Islet precursor cell (in vitro differentiated cells): ENCODE measurements around the gene ALG14.
"Not testable (repeated sequence)": the region's sequence is repeated elsewhere in the genome, so short reads cannot be mapped to it uniquely, and the experiment has no call there.

ENCODE experiments used
- DNase-seq: peaks from one replicate; pipeline ENCODE4 v3.0.0-alpha.2; 2018

ALG14 gene

GRCh38 chr1:95041491-95042165, 31.1 kb downstream of the ALG14 start:
- peak; percentile 75 for DNase-seq

DNA sequence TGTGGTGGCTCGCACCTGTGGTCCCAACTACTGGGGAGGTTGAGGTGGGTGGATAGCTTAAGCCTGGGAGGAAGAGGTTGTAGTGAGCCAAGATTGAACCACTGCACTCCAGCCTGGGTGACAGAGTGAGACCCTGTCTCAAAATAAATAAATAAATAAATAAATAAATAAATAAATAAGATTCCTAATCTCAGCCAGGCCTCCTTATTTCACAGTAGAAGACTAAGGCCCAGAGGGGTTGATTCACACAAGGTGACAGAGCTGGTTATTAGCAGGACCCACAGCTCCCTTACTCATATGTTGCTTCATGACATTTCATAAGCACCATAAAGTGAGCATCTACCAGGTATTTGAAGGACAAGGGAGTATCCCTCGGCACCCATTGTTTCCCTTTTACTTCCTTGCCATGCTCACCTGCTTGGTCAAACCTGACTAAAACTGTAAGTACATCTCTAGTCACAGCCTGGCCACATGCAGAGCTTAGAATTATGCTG, 32.7 kb downstream of the ALG14 start:
- no peak for DNase-seq

- DNase-seq: peak; percentile 85
These were observed 33.3 kb downstream of the ALG14 start for GRCh38 chr1:95039360-95040031.

- no peak for DNase-seq
These were observed 37.2 kb downstream of the ALG14 start for GRCh38 chr1:95035536-95035935.

- DNase-seq: no peak
These were observed 38.2 kb downstream of the ALG14 start for GRCh38 chr1:95034506-95034905.

GRCh38 chr1:95033843-95034242, 38.9 kb downstream of the ALG14 start:
- DNase-seq: no peak

DNA sequence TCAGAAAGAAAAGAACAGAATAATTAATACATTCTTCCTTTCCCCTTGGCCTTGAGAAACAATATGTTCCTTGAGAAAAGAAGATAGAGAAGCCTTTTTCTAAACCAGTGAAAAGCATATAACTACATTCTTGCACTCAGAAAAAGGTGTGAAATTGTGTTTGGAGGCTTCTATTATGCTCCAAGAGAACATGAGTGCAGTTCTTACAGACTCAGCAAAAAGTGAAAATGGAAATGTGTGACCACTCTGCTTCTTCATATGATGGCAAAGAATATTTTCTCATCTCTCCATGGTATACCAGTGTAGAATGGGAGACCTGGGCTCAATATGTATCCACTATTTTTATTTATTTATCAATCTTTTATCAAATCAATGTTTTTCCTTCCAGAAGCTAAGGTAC, 43.2 kb downstream of the ALG14 start:
- no peak for DNase-seq

DNA sequence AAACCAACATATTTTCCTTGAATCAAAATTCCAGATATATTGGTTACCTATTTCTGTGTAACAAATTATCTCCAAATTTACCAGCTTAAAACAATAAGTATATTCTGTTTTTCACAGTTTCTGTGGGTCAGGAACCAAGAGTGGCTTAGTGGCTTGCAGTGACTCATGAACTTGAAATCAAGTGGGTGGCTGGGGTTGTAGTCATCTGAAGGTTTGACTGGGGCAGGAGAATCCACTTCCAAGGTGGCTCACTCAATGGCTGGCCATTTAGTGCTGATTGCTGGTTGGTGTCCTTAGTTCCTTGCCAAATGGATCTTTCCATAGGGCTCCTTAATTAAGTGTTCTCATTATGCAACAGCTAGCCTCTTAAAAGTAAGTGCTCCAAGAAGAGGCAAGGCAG, 43.8 kb downstream of the ALG14 start:
- no peak for DNase-seq

- DNase-seq: no peak
These were observed 45.7 kb downstream of the ALG14 start for GRCh38 chr1:95027046-95027445.

- no peak for DNase-seq
These were observed 49.2 kb downstream of the ALG14 start for GRCh38 chr1:95023399-95024043.

DNA sequence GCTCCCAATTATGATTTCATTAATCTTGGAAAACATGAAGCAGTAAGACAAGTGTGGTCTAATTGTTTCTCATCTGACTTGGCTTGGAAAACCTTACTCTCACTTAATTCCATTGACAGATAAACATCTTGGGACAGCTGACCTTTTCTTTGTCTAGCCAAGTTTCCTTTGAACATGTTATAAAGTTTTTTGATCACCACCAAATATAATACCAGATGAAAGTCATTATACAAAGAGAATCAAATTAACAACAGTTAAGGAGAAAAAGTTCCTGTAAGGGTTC, 50.2 kb downstream of the ALG14 start:
- DNase-seq: no peak

- DNase-seq: no peak
These were observed 50.7 kb downstream of the ALG14 start for GRCh38 chr1:95021805-95022643.

GRCh38 chr1:95021119-95021518, 51.6 kb downstream of the ALG14 start:
- no peak for DNase-seq

- not testable (repeated sequence) for DNase-seq
These were observed 53.3 kb downstream of the ALG14 start for GRCh38 chr1:95019466-95019865.

DNA sequence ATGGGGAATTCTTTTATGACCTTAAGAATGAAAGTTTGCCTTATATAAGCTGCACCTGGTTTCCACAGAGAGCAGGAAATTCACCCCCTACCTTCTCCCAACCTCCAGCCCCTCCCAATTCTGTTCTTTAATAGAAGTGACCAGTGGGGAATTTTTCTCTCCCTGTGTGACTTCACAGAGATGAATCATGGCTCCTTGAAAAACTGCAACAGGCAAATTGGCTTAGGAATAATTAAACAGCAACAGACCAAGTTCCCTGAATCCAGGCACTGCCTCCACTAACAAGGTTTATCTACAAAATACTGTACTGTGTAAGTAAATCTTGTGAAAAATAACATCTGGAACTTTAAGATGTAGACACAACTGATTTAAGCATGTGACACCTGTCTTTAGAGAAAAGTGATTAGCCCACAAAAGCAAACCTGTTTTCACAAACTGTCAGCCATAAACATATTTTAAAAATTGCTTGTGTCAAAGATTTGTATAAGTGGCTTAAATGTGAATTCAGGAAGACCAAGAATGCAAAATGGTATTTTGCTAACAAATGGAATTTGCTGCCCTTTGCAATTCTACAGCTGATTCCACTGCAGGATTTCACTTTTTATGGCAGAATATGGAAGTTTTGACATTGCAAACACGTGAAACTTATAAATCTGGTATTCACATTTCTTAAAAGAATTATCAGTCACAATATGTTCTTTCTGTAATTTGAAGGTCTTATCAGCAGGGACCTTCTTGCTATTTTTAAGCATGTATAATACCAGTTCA, 54.0 kb downstream of the ALG14 start:
- no peak for DNase-seq

DNA sequence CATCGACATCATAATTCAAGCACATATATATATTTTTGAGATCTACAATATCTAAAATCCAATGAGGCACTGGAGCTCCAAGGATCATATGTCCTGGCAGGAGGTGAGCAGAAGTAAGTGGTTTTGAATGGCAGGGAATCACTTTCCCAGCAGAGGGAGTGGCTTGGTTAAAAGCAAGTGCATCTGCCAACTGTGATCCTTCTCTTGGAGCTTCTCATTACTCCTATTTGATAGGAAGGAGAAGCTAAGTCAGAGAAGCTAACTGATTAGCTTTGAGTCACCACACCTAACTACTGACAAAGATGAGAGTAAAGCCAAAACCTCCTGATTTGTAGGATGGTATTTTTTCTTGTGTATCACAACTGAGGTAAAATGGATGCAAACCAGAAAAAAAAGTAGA, 55.0 kb downstream of the ALG14 start:
- DNase-seq: no peak

DNA sequence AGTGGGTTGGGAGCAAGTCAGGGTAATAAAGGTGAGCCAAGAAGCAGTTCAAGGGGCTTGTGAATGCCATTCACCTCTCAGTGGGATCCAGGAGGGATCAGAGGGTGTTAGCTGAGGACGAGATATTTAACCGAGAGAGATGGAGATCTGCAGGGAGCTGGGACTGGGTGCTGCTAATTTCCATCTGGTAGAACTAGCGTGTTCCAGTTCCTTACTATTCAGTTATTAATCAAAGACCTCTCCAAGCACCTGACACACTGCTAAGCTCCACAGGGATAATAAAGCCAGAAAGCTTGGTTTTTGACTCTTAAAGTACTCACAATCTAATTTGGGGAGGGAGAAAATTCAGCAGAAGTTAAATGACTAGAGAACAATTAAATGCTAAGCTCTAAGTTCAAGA, 57.7 kb downstream of the ALG14 start:
- no peak for DNase-seq

GRCh38 chr1:95013950-95014574, 58.7 kb downstream of the ALG14 start:
- DNase-seq: no peak

- DNase-seq: no peak
These were observed 60.4 kb downstream of the ALG14 start for GRCh38 chr1:95012389-95012788.

GRCh38 chr1:95010158-95010557, 62.6 kb downstream of the ALG14 start:
- DNase-seq: no peak

DNA sequence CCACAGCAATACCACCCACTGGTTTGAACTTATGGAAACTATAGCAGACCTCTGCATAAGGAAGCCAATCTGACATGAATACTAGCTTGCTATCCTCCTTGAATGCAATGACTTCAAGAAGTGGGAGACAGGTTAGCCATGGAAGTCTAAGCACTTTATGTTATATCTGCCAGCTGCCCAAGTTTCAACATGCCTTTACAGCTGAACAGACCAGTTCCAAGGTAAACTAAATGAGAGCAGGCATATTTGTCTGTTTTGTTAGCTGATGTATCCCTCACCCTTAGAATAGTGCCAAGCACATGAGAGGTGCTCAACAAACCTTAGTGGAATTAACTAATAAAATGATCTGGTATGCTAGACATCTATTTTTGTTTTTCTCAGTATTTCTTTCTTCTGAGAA, 65.1 kb downstream of the ALG14 start:
- DNase-seq: no peak

DNA sequence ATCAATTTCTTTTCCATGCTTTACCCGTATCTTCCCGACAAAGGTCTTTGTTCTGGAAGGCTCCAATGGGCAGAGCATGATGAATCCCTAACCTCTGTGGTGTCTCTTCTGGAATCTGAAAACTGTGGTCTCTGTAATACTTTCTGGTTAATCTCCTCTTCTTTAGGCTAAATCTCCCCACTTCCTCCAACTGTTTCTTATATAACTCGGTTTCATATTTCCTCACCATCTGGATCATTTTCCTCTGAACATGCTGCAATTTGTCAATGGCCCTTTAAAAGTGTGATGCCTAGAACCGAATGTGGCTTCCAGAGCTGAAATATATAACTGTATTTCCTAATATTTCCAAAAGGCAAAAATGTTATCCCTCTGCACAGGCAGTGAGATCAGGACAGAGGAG, 66.1 kb downstream of the ALG14 start:
- no peak for DNase-seq
